HEK293 (cell line): ENCODE measurements around the gene PAK3.

ENCODE experiments used
- CTCF ChIP-seq: fragments of 450-650 bp; formaldehyde crosslinking; IDR thresholded peaks from 2 replicates; pipeline ENCODE4 v1.5.1; 2016; ENCODE audit warnings: missing biosample characterization, missing genetic modification characterization
- ZNF596 ChIP-seq: fragments of 450-650 bp; IDR thresholded peaks from 2 replicates; pipeline ENCODE4 v1.5.0; 2018; ENCODE audit warnings: missing biosample characterization, mild to moderate bottlenecking, missing genetic modification characterization, moderate library complexity
- ZNF768 ChIP-seq: fragments of 450-650 bp; formaldehyde crosslinking; IDR thresholded peaks from 2 replicates; pipeline ENCODE4 v1.5.1; 2018; ENCODE audit warnings: missing biosample characterization, mild to moderate bottlenecking, missing genetic modification characterization

- TF ChIP-seq CTCF (no peak), ZNF768 (tag by site-specific recombination) (no peak), ZNF596 (tag by site-specific recombination) (no peak)
Measured at GRCh38 chrX:111102636-111103035, 6.6 kb downstream of the PAK3 start.
